ENCODE data around the gene SVOP.

DNA sequence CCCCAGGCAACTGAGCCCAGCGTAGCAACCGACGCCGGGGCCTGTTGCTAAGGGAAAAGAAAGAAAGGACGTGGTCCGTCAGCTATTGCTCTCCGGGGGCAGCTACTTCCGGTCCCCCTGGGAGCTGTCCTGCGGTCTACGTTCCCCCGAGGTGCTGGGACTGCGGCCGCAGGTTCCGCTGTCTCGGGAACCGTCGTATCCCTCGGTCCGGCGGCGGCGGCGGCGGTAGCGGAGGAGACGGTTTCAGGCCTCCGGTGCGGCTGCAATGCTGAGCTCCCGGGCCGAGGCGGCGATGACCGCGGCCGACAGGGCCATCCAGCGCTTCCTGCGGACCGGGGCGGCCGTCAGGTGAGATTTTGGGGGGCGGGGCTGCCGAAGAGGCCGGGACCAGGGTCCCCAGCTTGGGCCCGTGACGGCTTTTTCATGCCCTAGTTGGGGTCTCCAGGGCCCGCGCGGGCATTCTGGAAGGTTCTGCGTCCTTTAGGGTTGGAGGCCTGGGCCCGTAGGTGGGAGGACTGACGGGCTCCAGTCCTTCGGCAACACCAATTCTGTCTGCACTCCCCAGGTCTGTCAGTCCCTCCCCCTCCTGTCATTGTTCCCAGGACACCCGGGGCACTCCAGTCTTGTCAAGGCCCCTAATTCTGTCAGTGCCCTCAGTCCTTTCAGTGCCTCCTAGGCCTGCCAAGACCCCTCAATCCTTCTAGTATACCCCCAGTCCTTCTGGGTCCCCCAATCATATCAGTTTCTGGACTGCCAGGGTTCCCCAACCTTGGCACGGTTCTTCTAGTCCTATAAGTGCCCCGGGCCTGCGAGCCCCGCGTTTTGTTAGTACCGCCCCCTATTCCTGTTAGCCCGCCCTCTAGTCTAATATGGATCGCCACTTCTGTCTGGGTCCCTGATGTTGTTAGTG is 31.8 kb upstream of the SVOP start, which contains the start of gene USP30:
- TF ChIP-seq, protein P1, sequence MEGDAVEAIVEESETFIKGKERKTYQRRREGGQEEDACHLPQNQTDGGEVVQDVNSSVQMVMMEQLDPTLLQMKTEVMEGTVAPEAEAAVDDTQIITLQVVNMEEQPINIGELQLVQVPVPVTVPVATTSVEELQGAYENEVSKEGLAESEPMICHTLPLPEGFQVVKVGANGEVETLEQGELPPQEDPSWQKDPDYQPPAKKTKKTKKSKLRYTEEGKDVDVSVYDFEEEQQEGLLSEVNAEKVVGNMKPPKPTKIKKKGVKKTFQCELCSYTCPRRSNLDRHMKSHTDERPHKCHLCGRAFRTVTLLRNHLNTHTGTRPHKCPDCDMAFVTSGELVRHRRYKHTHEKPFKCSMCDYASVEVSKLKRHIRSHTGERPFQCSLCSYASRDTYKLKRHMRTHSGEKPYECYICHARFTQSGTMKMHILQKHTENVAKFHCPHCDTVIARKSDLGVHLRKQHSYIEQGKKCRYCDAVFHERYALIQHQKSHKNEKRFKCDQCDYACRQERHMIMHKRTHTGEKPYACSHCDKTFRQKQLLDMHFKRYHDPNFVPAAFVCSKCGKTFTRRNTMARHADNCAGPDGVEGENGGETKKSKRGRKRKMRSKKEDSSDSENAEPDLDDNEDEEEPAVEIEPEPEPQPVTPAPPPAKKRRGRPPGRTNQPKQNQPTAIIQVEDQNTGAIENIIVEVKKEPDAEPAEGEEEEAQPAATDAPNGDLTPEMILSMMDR (IDR thresholded peaks at IDR 0.05), result peak in 1 of 5 experiments; percentile 40
- no peak for TF ChIP-seq POLR2A (IDR thresholded peaks at IDR 0.05)

Measured in tibial nerve (tissue), 3 donors.